HepG2 (cell line): ENCODE data around the gene OSER1. TPM values are rescaled to one million over a fixed set of nuclear protein-coding genes. Genes with fewer than 3 reads are reported as not detected.

Experiments used
- CEBPG ChIP-seq: IDR thresholded peaks from 2 replicates; pipeline ENCODE4 v1.6.1; 2016
- ETV6 ChIP-seq: sonication (generic); formaldehyde crosslinking; conservative IDR thresholded peaks from 2 replicates; pipeline ENCODE4 v1.4.0; 2020; ENCODE audit warnings: missing genetic modification reagents
- FOXA3 ChIP-seq: IDR thresholded peaks from 2 replicates; pipeline ENCODE4 v1.6.1; 2016; ENCODE audit warnings: missing genetic modification reagents, missing compliant biosample characterization
- FOXP1 ChIP-seq, 2 experiments: fragments of 450-650 bp in 1 of 2; IDR thresholded peaks; 2 replicates each; pipeline ENCODE4 v1.6.1; 2017 to 2018; ENCODE audit warnings: antibody characterized with exemption in 1 of 2
- GFI1 ChIP-seq: sonication (generic); formaldehyde crosslinking; IDR thresholded peaks from 2 replicates; pipeline ENCODE4 v1.5.0; 2020; ENCODE audit warnings: missing genetic modification reagents, mild to moderate bottlenecking, borderline replicate concordance
- MED8 ChIP-seq: sonication (generic); formaldehyde crosslinking; IDR thresholded peaks from 2 replicates; pipeline ENCODE4 v1.8.1; 2023; ENCODE audit warnings: mild to moderate bottlenecking, missing genetic modification reagents; ENCODE audit not compliant: insufficient replicate concordance
- NFIB ChIP-seq: sonication (generic); formaldehyde crosslinking; IDR thresholded peaks from 2 replicates; pipeline ENCODE4 v1.9.0; 2021; ENCODE audit warnings: missing genetic modification reagents, mild to moderate bottlenecking, borderline replicate concordance
- NFKB2 ChIP-seq: sonication (generic); formaldehyde crosslinking; IDR thresholded peaks from 2 replicates; pipeline ENCODE4 v1.4.0; 2020; ENCODE audit warnings: missing genetic modification reagents, borderline replicate concordance
- NFYC ChIP-seq: IDR thresholded peaks from 2 replicates; pipeline ENCODE4 v1.6.1; 2016; ENCODE audit warnings: missing genetic modification reagents, missing compliant biosample characterization
- ONECUT2 ChIP-seq: sonication (generic); formaldehyde crosslinking; IDR thresholded peaks from 2 replicates; pipeline ENCODE4 v1.4.0; 2020; ENCODE audit warnings: missing genetic modification reagents
- RARA ChIP-seq: IDR thresholded peaks from 2 replicates; pipeline ENCODE4 v1.6.1; 2016; ENCODE audit warnings: missing genetic modification reagents, missing compliant biosample characterization
- SIN3A ChIP-seq: IDR thresholded peaks from 2 replicates; pipeline ENCODE4 v1.6.1; 2011; ENCODE audit warnings: low read depth, mild to moderate bottlenecking, control low read depth, low read length, borderline replicate concordance
- SKI ChIP-seq: fragments of 450-650 bp; IDR thresholded peaks from one replicate; pipeline ENCODE4 v1.6.1; 2018; ENCODE audit warnings: mild to moderate bottlenecking; ENCODE audit not compliant: partially characterized antibody
- SNRNP70 ChIP-seq: fragments of 200-400 bp; formaldehyde crosslinking; IDR thresholded peaks from 2 replicates; pipeline ENCODE4 v1.6.1; 2017; ENCODE audit warnings: mild to moderate bottlenecking, low read depth, low read length, moderate library complexity
- ZBTB7A ChIP-seq: sonication (generic); formaldehyde crosslinking; IDR thresholded peaks from 2 replicates; pipeline ENCODE4 v1.8.0; 2022; ENCODE audit warnings: mild to moderate bottlenecking, missing genetic modification reagents
- ZNF143 ChIP-seq: sonication (generic); formaldehyde crosslinking; IDR thresholded peaks from 2 replicates; pipeline ENCODE4 v1.4.0; 2020; ENCODE audit warnings: missing genetic modification reagents
- ZNF432 ChIP-seq: sonication (generic); formaldehyde crosslinking; IDR thresholded peaks from 2 replicates; pipeline ENCODE4 v1.5.0; 2020; ENCODE audit warnings: missing genetic modification reagents, mild to moderate bottlenecking, borderline replicate concordance
- ZNF558 ChIP-seq: sonication (generic); formaldehyde crosslinking; IDR thresholded peaks from 2 replicates; pipeline ENCODE4 v1.9.0; 2022; ENCODE audit warnings: mild to moderate bottlenecking, missing genetic modification reagents, borderline replicate concordance
- ZSCAN21 ChIP-seq: sonication (generic); formaldehyde crosslinking; IDR thresholded peaks from 2 replicates; pipeline ENCODE4 v1.8.0; 2022; ENCODE audit warnings: mild to moderate bottlenecking, missing genetic modification reagents, moderate library complexity, borderline replicate concordance
- polyA plus RNA-seq, 8 experiments: library from polyadenylated mRNA; depleted of rRNA in 3 of 8; stranded (reverse) in 7 of 8; unstranded in 1 of 8; fragments of >200 nt; fragmentation: Illumina TruSeq in 4 of 8; extraction: Trizol in 4 of 8; gene quantifications; 2 replicates each; pipeline versions ENCODE4 v1.2.1 to v1.2.3, GENCODE V29; 2011 to 2016; ENCODE audit warnings: low read depth in 4 of 8, missing spikeins in 1 of 8, mixed read lengths in 1 of 8; ENCODE audit not compliant: insufficient read depth in 1 of 8
- total RNA-seq, 5 experiments: library from RNA; depleted of rRNA; stranded (reverse); fragments of >200 nt; fragmentation: Illumina TruSeq; extraction: Trizol; gene quantifications; 2 replicates each; pipeline ENCODE4 v1.2.3, GENCODE V29; 2016; ENCODE audit warnings: low read depth in 1 of 5
- TF ChIP-seq, protein P1 (sequence below): sonication (generic); formaldehyde crosslinking; IDR thresholded peaks from 2 replicates; pipeline ENCODE4 v1.4.0; 2020; ENCODE audit warnings: mild to moderate bottlenecking, missing genetic modification reagents
- TF ChIP-seq, protein P2 (sequence below): sonication (generic); formaldehyde crosslinking; IDR thresholded peaks from 2 replicates; pipeline ENCODE4 v1.4.0; 2020; ENCODE audit warnings: missing genetic modification reagents, borderline replicate concordance
- TF ChIP-seq, protein P3 (sequence below): sonication (generic); formaldehyde crosslinking; IDR thresholded peaks from 2 replicates; pipeline ENCODE4 v1.5.0; 2020; ENCODE audit warnings: mild to moderate bottlenecking, missing genetic modification reagents

Gene OSER1
- total and polyA plus RNA-seq, 2 of the 13 experiments (the other 11 are each of a cell fraction or from before 2014, with no cell fraction given) = 71.2 to 71.5 TPM

DNA sequence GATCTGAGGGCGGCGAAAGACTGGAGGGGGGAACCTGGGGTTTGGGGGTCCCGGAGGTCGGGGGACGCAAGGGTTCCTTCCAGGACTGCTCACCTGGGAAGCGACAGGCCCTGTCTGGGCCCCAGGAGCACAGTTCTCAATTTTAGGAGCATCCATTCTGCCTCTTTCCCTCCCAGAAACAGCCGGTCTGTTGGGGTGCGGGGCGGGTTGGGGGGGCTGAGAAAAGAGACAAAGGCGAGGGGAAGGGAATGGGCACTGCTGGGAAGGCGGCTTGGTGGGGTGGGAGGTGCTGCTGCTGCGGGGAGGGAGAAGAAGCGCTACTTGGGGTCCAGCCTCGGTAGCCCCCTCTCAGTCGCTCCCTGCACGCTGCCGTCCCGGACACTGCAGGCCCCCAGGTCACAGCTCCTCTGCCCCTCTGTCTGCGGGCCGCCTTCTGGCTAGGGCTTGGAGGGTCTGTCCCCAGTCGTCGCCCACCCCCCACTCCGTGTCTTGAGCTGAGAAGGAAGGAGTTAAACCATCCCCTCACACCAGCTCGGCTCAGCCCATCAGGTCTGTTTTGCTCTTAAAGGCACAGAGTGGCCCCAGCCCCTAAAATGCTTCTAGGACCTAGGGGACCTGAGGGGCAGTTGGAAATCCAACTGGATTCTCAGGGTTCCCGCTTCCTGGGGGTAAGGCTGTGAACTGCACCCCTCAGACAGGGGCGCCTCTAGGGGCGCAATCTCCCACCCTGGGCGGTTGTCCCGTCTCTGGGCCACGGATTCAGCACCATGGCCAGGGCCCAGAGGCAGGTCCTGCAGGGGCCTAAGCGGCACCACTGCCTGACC lies 37.2 kb upstream of the OSER1 start (continued):
- no peak for TF ChIP-seq NFIB (CRISPR knock-in tag)
- TF ChIP-seq, protein P1, sequence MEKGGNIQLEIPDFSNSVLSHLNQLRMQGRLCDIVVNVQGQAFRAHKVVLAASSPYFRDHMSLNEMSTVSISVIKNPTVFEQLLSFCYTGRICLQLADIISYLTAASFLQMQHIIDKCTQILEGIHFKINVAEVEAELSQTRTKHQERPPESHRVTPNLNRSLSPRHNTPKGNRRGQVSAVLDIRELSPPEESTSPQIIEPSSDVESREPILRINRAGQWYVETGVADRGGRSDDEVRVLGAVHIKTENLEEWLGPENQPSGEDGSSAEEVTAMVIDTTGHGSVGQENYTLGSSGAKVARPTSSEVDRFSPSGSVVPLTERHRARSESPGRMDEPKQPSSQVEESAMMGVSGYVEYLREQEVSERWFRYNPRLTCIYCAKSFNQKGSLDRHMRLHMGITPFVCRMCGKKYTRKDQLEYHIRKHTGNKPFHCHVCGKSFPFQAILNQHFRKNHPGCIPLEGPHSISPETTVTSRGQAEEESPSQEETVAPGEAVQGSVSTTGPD (CRISPR knock-in tag) = peak; percentile 83; the same call in 1 of the 2 replicates
- TF ChIP-seq ZSCAN21 (CRISPR knock-in tag) = peak; percentile 98
- peak; percentile 74 for TF ChIP-seq FOXA3
- TF ChIP-seq, protein P2, sequence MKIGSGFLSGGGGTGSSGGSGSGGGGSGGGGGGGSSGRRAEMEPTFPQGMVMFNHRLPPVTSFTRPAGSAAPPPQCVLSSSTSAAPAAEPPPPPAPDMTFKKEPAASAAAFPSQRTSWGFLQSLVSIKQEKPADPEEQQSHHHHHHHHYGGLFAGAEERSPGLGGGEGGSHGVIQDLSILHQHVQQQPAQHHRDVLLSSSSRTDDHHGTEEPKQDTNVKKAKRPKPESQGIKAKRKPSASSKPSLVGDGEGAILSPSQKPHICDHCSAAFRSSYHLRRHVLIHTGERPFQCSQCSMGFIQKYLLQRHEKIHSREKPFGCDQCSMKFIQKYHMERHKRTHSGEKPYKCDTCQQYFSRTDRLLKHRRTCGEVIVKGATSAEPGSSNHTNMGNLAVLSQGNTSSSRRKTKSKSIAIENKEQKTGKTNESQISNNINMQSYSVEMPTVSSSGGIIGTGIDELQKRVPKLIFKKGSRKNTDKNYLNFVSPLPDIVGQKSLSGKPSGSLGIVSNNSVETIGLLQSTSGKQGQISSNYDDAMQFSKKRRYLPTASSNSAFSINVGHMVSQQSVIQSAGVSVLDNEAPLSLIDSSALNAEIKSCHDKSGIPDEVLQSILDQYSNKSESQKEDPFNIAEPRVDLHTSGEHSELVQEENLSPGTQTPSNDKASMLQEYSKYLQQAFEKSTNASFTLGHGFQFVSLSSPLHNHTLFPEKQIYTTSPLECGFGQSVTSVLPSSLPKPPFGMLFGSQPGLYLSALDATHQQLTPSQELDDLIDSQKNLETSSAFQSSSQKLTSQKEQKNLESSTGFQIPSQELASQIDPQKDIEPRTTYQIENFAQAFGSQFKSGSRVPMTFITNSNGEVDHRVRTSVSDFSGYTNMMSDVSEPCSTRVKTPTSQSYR (CRISPR knock-in tag) = peak; percentile 78
- no peak for TF ChIP-seq SNRNP70
- TF ChIP-seq NFYC (CRISPR knock-in tag) = peak; percentile 61
- TF ChIP-seq GFI1 (CRISPR knock-in tag) = peak; percentile 77; the same call in 1 of the 2 replicates
- peak; percentile 99 for TF ChIP-seq ETV6
- TF ChIP-seq SIN3A = peak; percentile 86; the same call in 1 of the 2 replicates
- TF ChIP-seq RARA (CRISPR knock-in tag) = peak; percentile 82
- peak; percentile 97; the same call in 1 of the 2 replicates for TF ChIP-seq ZNF558
- peak; percentile 79 for TF ChIP-seq ONECUT2
- TF ChIP-seq ZNF143 = peak; percentile 63; the same call in 1 of the 2 replicates
- TF ChIP-seq, protein P3, sequence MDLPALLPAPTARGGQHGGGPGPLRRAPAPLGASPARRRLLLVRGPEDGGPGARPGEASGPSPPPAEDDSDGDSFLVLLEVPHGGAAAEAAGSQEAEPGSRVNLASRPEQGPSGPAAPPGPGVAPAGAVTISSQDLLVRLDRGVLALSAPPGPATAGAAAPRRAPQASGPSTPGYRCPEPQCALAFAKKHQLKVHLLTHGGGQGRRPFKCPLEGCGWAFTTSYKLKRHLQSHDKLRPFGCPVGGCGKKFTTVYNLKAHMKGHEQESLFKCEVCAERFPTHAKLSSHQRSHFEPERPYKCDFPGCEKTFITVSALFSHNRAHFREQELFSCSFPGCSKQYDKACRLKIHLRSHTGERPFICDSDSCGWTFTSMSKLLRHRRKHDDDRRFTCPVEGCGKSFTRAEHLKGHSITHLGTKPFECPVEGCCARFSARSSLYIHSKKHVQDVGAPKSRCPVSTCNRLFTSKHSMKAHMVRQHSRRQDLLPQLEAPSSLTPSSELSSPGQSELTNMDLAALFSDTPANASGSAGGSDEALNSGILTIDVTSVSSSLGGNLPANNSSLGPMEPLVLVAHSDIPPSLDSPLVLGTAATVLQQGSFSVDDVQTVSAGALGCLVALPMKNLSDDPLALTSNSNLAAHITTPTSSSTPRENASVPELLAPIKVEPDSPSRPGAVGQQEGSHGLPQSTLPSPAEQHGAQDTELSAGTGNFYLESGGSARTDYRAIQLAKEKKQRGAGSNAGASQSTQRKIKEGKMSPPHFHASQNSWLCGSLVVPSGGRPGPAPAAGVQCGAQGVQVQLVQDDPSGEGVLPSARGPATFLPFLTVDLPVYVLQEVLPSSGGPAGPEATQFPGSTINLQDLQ (CRISPR knock-in tag) = peak; percentile 93; the same call in 1 of the 2 replicates
- TF ChIP-seq ZNF432 = 0 out of 2 replicates have a peak, but pooled peaks have one; percentile 38
- TF ChIP-seq MED8 (CRISPR knock-in tag) = no peak
- TF ChIP-seq SKI = no peak
- peak; percentile 91 for TF ChIP-seq ZBTB7A (CRISPR knock-in tag)
- TF ChIP-seq FOXP1 (IDR thresholded peaks at IDR 0.05) = no peak
- TF ChIP-seq FOXP1 (CRISPR knock-in tag; IDR thresholded peaks at IDR 0.05) = 0 out of 2 replicates have a peak, but pooled peaks have one; percentile 24
- peak; percentile 55; the same call in 1 of the 2 replicates for TF ChIP-seq CEBPG (CRISPR knock-in tag)
- TF ChIP-seq NFKB2 = peak; percentile 99
